HepG2 (cell line): ENCODE data around the gene MTFP1. TPM values are rescaled to one million over a fixed set of nuclear protein-coding genes. Genes with fewer than 3 reads are reported as not detected.

Experiments used
- ARHGAP35 ChIP-seq: sonication (generic); formaldehyde crosslinking; IDR thresholded peaks from 2 replicates; pipeline ENCODE4 v1.9.0; 2022; ENCODE audit warnings: mild to moderate bottlenecking, inconsistent platforms, moderate library complexity, missing genetic modification reagents, borderline replicate concordance
- IKZF4 ChIP-seq: sonication (generic); formaldehyde crosslinking; IDR thresholded peaks from 2 replicates; pipeline ENCODE4 v1.5.1; 2020; ENCODE audit warnings: borderline replicate concordance, mild to moderate bottlenecking, low read depth, missing genetic modification reagents; ENCODE audit errors: not compliant biosample characterization
- LRRFIP1 ChIP-seq: sonication (generic); formaldehyde crosslinking; conservative IDR thresholded peaks from 2 replicates; pipeline ENCODE4 v1.4.0; 2020; ENCODE audit warnings: missing genetic modification reagents
- MEIS1 ChIP-seq: sonication (generic); formaldehyde crosslinking; IDR thresholded peaks from 2 replicates; pipeline ENCODE4 v1.9.0; 2021; ENCODE audit warnings: mild to moderate bottlenecking, missing genetic modification reagents, moderate library complexity, borderline replicate concordance
- MLX ChIP-seq: IDR thresholded peaks from 2 replicates; pipeline ENCODE4 v1.6.1; 2016
- PREB ChIP-seq: sonication (generic); formaldehyde crosslinking; IDR thresholded peaks from 2 replicates; pipeline ENCODE4 v1.4.0; 2020; ENCODE audit warnings: missing genetic modification reagents
- REPIN1 ChIP-seq: sonication (generic); formaldehyde crosslinking; IDR thresholded peaks from 2 replicates; pipeline ENCODE4 v1.8.0; 2022; ENCODE audit warnings: missing genetic modification reagents, low read depth, mild to moderate bottlenecking, borderline replicate concordance
- RXRB ChIP-seq: IDR thresholded peaks from 2 replicates; pipeline ENCODE4 v1.6.1; 2016; ENCODE audit warnings: borderline replicate concordance, missing genetic modification reagents, missing compliant biosample characterization
- SOX13 ChIP-seq, 3 experiments: fragments of 450-650 bp in 1 of 3; sonication (generic) in 1 of 3; formaldehyde crosslinking in 1 of 3; IDR thresholded peaks in 2 of 3; conservative IDR thresholded peaks in 1 of 3; 2 replicates each; pipeline versions ENCODE4 v1.5.0 to v1.6.1; 2016 to 2020; ENCODE audit warnings: antibody characterized with exemption in 1 of 3, mild to moderate bottlenecking in 1 of 3, missing compliant biosample characterization in 1 of 3, missing genetic modification reagents in 1 of 3, moderate library complexity in 1 of 3
- TAF1 ChIP-seq: sonication (generic); formaldehyde crosslinking; IDR thresholded peaks from 2 replicates; pipeline ENCODE4 v1.4.0; 2020; ENCODE audit warnings: missing genetic modification reagents
- ZNF30 ChIP-seq: sonication (generic); formaldehyde crosslinking; IDR thresholded peaks from 2 replicates; pipeline ENCODE4 v1.5.0; 2020; ENCODE audit warnings: mild to moderate bottlenecking, missing genetic modification reagents
- ZNF558 ChIP-seq: sonication (generic); formaldehyde crosslinking; IDR thresholded peaks from 2 replicates; pipeline ENCODE4 v1.9.0; 2022; ENCODE audit warnings: mild to moderate bottlenecking, missing genetic modification reagents, borderline replicate concordance
- ZNF567 ChIP-seq: sonication (generic); formaldehyde crosslinking; IDR thresholded peaks from 2 replicates; pipeline ENCODE4 v1.8.1; 2023; ENCODE audit warnings: mild to moderate bottlenecking, missing genetic modification reagents, borderline replicate concordance
- ZNF570 ChIP-seq: sonication (generic); formaldehyde crosslinking; IDR thresholded peaks from 2 replicates; pipeline ENCODE4 v1.4.0; 2020; ENCODE audit warnings: mild to moderate bottlenecking, missing genetic modification reagents, borderline replicate concordance
- ZNF781 ChIP-seq: sonication (generic); formaldehyde crosslinking; IDR thresholded peaks from 2 replicates; pipeline ENCODE4 v1.5.1; 2020; ENCODE audit warnings: borderline replicate concordance, mild to moderate bottlenecking, missing genetic modification reagents; ENCODE audit errors: not compliant biosample characterization
- polyA plus RNA-seq, 8 experiments: library from polyadenylated mRNA; depleted of rRNA in 3 of 8; stranded (reverse) in 7 of 8; unstranded in 1 of 8; fragments of >200 nt; fragmentation: Illumina TruSeq in 4 of 8; extraction: Trizol in 4 of 8; gene quantifications; 2 replicates each; pipeline versions ENCODE4 v1.2.1 to v1.2.3, GENCODE V29; 2011 to 2016; ENCODE audit warnings: low read depth in 4 of 8, missing spikeins in 1 of 8, mixed read lengths in 1 of 8; ENCODE audit not compliant: insufficient read depth in 1 of 8
- total RNA-seq, 5 experiments: library from RNA; depleted of rRNA; stranded (reverse); fragments of >200 nt; fragmentation: Illumina TruSeq; extraction: Trizol; gene quantifications; 2 replicates each; pipeline ENCODE4 v1.2.3, GENCODE V29; 2016; ENCODE audit warnings: low read depth in 1 of 5
- TF ChIP-seq, protein P1 (sequence below), 2 experiments: sonication (generic) in 1 of 2; formaldehyde crosslinking in 1 of 2; IDR thresholded peaks; 2 replicates each; pipeline versions ENCODE4 v1.4.0 to v1.6.1; 2018 to 2020; ENCODE audit warnings: missing genetic modification reagents in 2 of 2, borderline replicate concordance in 1 of 2, low read depth in 1 of 2, mild to moderate bottlenecking in 1 of 2, missing biosample characterization in 1 of 2

Gene MTFP1
- total and polyA plus RNA-seq, 2 of the 13 experiments (the other 11 are each of a cell fraction or from before 2014, with no cell fraction given) = 29.5 to 45.6 TPM

DNA sequence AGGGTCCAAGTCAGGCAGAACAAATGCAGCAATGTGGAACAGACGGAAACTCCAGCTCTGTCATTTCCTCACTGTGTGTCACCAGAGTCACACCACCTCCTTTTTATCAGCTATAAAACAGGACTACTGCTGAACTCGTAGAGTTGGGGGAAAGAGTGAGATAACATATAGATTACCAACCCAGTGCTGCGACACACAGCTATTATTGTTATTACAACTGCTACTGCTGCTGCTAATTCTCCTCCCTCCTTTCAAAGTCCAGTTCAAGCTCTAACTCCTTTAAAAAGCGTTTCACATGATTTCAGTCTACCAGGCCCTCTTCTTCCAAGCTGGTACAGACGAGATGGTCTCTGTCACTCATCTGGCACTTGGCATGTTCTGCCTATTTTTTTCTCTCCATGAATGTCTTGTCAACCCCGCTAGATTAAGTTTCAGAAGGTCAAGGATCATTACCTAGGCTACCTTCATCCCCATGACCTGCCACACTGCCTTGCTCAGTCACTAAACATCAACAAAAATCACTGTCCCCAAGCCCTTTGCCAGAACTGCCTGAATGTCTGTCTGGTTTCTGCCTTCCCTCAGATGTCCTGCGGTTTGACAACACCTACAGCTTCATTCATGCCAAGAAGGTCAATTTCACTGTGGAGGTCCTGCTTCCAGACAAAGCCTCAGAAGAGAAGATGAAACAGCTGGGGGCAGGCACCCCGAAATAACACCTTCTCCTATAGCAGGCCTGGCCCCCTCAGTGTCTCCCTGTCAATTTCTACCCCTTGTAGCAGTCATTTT lies 3.7 kb upstream of the MTFP1 start (continued):
- TF ChIP-seq SOX13 (IDR thresholded peaks at IDR 0.05) (no peak), SOX13 (CRISPR knock-in tag; conservative IDR thresholded peaks at IDR 0.05 in 1 of 2, IDR thresholded peaks at IDR 0.05 in 1 of 2) (peak in 1 of 2 experiments; percentile 44; a peak in 1 of 4 replicates), ZNF570 (CRISPR knock-in tag) (no peak), MLX (CRISPR knock-in tag) (0 out of 2 replicates have a peak, but pooled peaks have one; percentile 20), ZNF567 (no peak), TAF1 (peak; percentile 40; the same call in 1 of the 2 replicates), PREB (CRISPR knock-in tag) (no peak), LRRFIP1 (CRISPR knock-in tag) (no peak), MEIS1 (peak; percentile 34; the same call in 1 of the 2 replicates), ARHGAP35 (CRISPR knock-in tag) (no peak), REPIN1 (CRISPR knock-in tag) (peak; percentile 78), RXRB (CRISPR knock-in tag) (peak; percentile 45; the same call in 1 of the 2 replicates), ZNF30 (no peak), ZNF558 (CRISPR knock-in tag) (0 out of 2 replicates have a peak, but pooled peaks have one; percentile 8), ZNF781 (CRISPR knock-in tag) (no peak), IKZF4 (no peak)
- TF ChIP-seq, protein P1, sequence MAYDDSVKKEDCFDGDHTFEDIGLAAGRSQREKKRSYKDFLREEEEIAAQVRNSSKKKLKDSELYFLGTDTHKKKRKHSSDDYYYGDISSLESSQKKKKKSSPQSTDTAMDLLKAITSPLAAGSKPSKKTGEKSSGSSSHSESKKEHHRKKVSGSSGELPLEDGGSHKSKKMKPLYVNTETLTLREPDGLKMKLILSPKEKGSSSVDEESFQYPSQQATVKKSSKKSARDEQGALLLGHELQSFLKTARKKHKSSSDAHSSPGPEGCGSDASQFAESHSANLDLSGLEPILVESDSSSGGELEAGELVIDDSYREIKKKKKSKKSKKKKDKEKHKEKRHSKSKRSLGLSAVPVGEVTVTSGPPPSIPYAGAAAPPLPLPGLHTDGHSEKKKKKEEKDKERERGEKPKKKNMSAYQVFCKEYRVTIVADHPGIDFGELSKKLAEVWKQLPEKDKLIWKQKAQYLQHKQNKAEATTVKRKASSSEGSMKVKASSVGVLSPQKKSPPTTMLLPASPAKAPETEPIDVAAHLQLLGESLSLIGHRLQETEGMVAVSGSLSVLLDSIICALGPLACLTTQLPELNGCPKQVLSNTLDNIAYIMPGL (CRISPR knock-in tag; IDR thresholded peaks at IDR 0.05; ENCODE audit: borderline replicate concordance in 1 of 2, low read depth in 1 of 2) = no peak; a peak in 1 of 4 replicates
- TF ChIP-seq, all 625 proteins: peak for 75
